ENCODE measurements around the gene KRT81.
"Not testable (repeated sequence)": the region's sequence is repeated elsewhere in the genome, so short reads cannot be mapped to it uniquely, and the experiment has no call there.

The KRT81 gene

GRCh38 chr12:52316701-52317100 is 25.4 kb upstream of the KRT81 start:
- DNase-seq = no peak

- DNase-seq = no peak
Observed at GRCh38 chr12:52316290-52316689, 25.0 kb upstream of the KRT81 start.

DNA sequence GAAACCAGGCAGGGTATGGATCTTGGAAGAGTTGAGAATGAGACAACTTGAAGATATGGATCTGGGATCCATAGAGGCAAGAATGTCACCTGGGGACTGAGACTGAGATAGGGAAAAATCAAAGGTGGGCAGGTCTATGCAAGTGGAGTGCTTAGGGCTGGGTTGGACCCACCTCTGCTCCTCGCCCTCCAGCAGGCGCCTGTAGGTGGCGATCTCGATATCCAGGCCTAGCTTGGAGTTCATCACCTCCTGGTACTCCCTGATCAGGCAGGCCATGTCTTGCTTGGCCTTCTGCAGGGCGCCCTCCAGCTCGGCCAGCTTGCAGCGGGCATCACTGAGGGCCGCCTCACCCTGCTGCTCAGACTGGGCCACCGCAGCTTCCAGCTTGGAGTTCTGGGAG is 24.4 kb upstream of the KRT81 start:
- not testable (repeated sequence) for DNase-seq

- DNase-seq = no peak
Observed at GRCh38 chr12:52314511-52314910, 23.2 kb upstream of the KRT81 start.

DNA sequence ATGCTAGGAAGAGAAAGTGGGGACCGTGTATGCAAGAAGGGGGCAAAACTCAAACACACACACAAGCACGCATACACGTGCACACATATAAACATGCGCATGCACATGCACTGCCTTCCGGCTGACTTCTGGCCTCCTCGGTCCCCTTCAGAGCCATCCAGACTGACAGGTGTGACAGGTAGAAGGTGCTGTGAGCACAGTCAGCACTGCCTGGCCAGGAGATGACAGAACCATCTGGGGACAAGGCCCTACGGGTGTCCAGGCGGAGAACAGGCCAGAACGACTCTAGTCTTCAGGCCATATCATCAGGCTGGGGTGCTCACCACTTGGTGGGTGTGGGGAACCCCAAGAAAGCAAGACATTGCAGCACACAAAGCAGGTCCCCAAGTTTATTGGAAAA is 22.6 kb upstream of the KRT81 start:
- DNase-seq = no peak

GRCh38 chr12:52313461-52313860 is 22.1 kb upstream of the KRT81 start:
- no peak for DNase-seq

GRCh38 chr12:52312086-52312485 is 20.8 kb upstream of the KRT81 start:
- no peak for DNase-seq

GRCh38 chr12:52311285-52311648 is 19.9 kb upstream of the KRT81 start:
- no peak for DNase-seq

GRCh38 chr12:52310622-52311284 is 19.4 kb upstream of the KRT81 start:
- no peak for DNase-seq

- DNase-seq = no peak
Observed at GRCh38 chr12:52308806-52309425, 17.6 kb upstream of the KRT81 start.

- no peak for DNase-seq
Observed at GRCh38 chr12:52307836-52308805, 16.8 kb upstream of the KRT81 start.

DNA sequence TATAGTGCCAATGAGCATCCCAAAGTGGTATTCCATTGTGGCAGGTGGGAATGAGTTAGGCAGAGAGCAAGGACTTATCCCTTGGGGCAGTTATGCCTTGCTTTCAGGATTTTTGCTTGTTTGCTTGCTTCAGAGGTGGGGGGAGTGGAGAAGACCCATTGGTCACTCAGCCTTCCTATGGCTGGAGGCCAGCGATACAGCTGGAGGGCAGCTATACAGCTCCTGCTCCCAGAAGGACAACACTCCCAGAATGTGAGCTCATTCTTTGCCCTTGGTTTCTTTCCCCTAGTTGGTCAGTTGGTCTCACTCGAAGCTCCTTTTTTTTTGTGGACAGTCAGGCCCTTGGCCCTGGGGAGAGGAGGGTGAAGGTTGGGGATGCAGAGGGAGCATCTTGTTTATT is 15.4 kb upstream of the KRT81 start:
- no peak for DNase-seq

GRCh38 chr12:52305921-52306705 is 14.8 kb upstream of the KRT81 start:
- no peak for DNase-seq

DNA sequence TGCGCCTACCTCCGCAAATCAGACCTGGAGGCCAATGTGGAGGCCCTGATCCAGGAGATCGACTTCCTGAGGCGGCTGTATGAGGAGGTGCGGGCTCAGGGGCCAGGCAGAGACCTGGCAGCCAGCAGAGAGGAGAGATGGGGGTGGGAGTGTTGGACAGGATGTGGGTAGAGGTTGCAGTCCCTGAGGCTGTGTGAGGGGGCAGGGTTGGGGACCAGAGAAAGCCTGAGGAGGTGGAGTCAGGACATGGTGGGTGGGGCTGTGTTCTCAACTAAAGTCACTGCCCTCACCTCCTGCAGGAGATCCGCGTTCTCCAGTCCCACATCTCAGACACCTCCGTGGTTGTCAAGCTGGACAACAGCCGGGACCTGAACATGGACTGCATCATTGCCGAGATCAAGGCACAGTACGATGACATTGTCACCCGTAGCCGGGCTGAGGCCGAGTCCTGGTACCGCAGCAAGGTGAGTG is 13.6 kb upstream of the KRT81 start:
- DNase-seq = not testable (repeated sequence)

- DNase-seq = not testable (repeated sequence)
Observed at GRCh38 chr12:52302242-52302914, 11.0 kb upstream of the KRT81 start.

DNA sequence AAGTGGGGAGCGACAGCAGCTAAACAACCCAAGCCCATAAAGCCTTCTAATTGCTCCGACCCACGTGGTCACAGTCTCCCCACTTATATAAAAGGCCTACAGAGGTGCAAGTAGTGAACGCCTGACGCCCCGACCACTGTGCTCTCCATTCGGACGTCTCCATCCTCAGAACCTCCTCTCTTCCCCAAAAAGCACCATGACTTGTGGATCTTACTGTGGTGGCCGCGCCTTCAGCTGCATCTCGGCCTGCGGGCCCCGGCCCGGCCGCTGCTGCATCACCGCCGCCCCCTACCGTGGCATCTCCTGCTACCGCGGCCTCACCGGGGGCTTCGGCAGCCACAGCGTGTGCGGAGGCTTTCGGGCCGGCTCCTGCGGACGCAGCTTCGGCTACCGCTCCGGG is 10.4 kb upstream of the KRT81 start:
- DNase-seq = not testable (repeated sequence)

- no peak for DNase-seq
Observed at GRCh38 chr12:52300796-52301691, 9.7 kb upstream of the KRT81 start.

GRCh38 chr12:52298677-52299190 is 7.4 kb upstream of the KRT81 start:
- DNase-seq = no peak

DNA sequence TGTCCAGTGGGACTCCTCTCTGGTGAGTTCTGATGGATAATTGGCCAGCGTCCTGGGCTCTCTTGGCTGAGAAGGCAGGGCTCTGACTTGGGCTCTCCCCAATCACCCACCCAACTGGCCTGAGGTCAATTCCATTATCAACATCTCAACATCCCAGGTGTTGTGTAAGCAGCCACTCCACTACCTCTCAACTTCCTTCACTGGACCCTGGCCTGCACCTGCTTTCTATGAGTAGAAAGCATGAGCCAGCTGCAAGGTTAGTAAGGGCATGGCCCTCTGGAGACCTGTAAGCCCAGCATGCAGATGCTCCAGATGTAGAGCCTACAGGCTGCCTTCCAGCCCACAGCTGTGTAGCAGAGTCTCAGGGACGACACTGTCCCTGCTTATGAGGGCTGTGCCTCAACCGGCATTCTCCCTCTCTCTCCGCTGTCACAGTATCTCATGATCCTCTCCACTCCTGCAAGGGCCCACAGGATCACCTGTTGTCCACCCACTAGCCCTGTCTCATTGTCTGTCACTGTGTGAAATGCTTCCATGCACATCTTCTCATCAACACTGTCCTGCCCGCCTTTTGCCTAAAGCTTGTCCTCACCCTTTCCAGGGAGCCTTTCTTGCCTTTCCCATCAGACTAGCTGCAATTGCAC is 5.4 kb upstream of the KRT81 start:
- DNase-seq = no peak

DNA sequence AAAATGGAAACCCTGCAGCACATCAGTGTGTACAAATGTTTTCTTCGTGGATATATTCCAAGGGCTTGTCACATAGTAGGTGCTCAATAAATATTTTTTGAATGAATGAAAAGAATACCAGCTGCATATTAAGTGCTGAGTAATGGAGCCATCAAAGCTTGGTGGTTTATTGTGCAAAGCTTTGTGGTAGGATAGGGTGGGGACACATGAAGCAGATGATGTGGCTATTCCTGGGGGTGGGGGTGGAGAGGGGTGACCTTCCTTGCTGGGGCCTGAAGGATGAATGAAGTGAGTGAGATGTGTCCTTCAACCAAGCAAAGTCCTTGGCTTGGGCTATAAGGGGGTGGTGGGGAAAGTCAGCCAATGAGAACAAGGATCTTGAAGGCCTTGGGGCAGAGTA is 4.3 kb upstream of the KRT81 start:
- no peak for DNase-seq

Measured in T1000 (cell line).